Endothelial cell of umbilical vein (primary cell): ENCODE results near the gene TXNL4B. TPM values are rescaled to one million over a fixed set of nuclear protein-coding genes. Genes with fewer than 3 reads are reported as not detected.

Experiments used
- BruUV-seq: library from RNA; stranded (reverse); fragments of 400-500 nt; replicated peaks from 2 replicates; lab custom pipeline; 2021; lab: Mats Ljungman, UMichigan
- CTCF ChIA-PET: fragments of 300-600, 350-600 bp; sonication (Branson Sonifier 250); formaldehyde crosslinking; loops from one replicate; lab custom pipeline; 2021; ENCODE audit warnings: antibody characterized with exemption, inconsistent platforms; lab: Charles Lee
- POLR2A ChIA-PET: fragments of 300-600, 350-600 bp; sonication (Branson Sonifier 250); formaldehyde crosslinking; loops from one replicate; lab custom pipeline; 2021; ENCODE audit warnings: antibody characterized with exemption, inconsistent platforms; lab: Charles Lee
- DNase-seq: peaks from one replicate; pipeline ENCODE4 v3.0.0-alpha.2; 2011; ENCODE audit warnings: low read depth, low spot score
- FAIRE-seq: peaks from 2 replicates; lab custom pipeline; 2011; peaks lifted over from hg19 to GRCh38; lab: Jason Lieb, UNC
- H2AFZ ChIP-seq: 2 replicates; pipeline ENCODE4 v1.6.0; 2012; ENCODE audit warnings: low read depth, low read length, control low read depth, inconsistent platforms
- H3K27ac ChIP-seq: 2 replicates; pipeline ENCODE4 v1.5.1; 2011; ENCODE audit warnings: low read depth, mild to moderate bottlenecking, control low read depth, low read length, moderate library complexity; ENCODE audit not compliant: insufficient read depth
- H3K27me3 ChIP-seq, 2 experiments: 2 replicates each; pipeline versions ENCODE4 v1.6.0 to v1.6.1; 2011; ENCODE audit warnings: low read length in 2 of 2, mixed read lengths in 1 of 2; ENCODE audit not compliant: control insufficient read depth in 2 of 2, insufficient read depth in 2 of 2
- H3K36me3 ChIP-seq, 2 experiments: 2 replicates in 1 of 2; 3 replicates in 1 of 2; pipeline ENCODE4 v1.5.1; 2011; ENCODE audit warnings: low read length in 2 of 2, mild to moderate bottlenecking in 1 of 2, moderate library complexity in 1 of 2; ENCODE audit not compliant: control insufficient read depth in 2 of 2, insufficient read depth in 2 of 2; ENCODE audit errors: extremely low read depth in 1 of 2
- H3K4me1 ChIP-seq: 3 replicates; pipeline ENCODE4 v1.5.1; 2011; ENCODE audit warnings: mild to moderate bottlenecking, low read length; ENCODE audit not compliant: control insufficient read depth, insufficient read depth; ENCODE audit errors: extremely low read depth
- H3K4me2 ChIP-seq: 2 replicates; pipeline ENCODE4 v1.6.1; 2011; ENCODE audit warnings: low read length, control low read depth, mixed read lengths; ENCODE audit not compliant: insufficient read depth
- H3K4me3 ChIP-seq, 3 experiments: fragments of 200-600 bp in 1 of 3; sonication (generic), shearing (Covaris generic) in 1 of 3; replicated peaks in 1 of 3; 2 replicates each; pipeline ENCODE4 v1.5.1; 2011 to 2016; ENCODE audit warnings: control low read depth in 3 of 3, low read length in 3 of 3, mild to moderate bottlenecking in 2 of 3, inconsistent platforms in 1 of 3, low read depth in 1 of 3, moderate library complexity in 1 of 3; ENCODE audit not compliant: insufficient read depth in 1 of 3
- H3K79me2 ChIP-seq: 2 replicates; pipeline ENCODE4 v1.6.0; 2012; ENCODE audit warnings: low read length, inconsistent platforms; ENCODE audit not compliant: control insufficient read depth, insufficient read depth
- H3K9ac ChIP-seq: replicated peaks from 2 replicates; pipeline ENCODE3; 2011; ENCODE audit warnings: low read length, control low read depth; ENCODE audit not compliant: insufficient read depth; ENCODE audit errors: extremely low read depth
- H3K9me1 ChIP-seq: replicated peaks from 3 replicates; pipeline ENCODE4 v1.6.0; 2011; ENCODE audit warnings: mild to moderate bottlenecking, low read length; ENCODE audit not compliant: control insufficient read depth, insufficient read depth; ENCODE audit errors: extremely low read depth
- H3K9me3 ChIP-seq: replicated peaks from 2 replicates; pipeline ENCODE4 v1.5.1; 2012; ENCODE audit warnings: low read length, inconsistent platforms; ENCODE audit not compliant: control insufficient read depth, insufficient read depth
- H4K20me1 ChIP-seq: replicated peaks from 2 replicates; pipeline ENCODE3; 2011; ENCODE audit warnings: mild to moderate bottlenecking, low read length; ENCODE audit not compliant: control insufficient read depth, insufficient read depth; ENCODE audit errors: extremely low read depth
- EZH2 ChIP-seq: IDR thresholded peaks from 2 replicates; pipeline ENCODE4 v1.6.1; 2012; ENCODE audit warnings: borderline replicate concordance, low read depth, mild to moderate bottlenecking, moderate library complexity, low read length, inconsistent platforms; ENCODE audit not compliant: severe bottlenecking
- FOS ChIP-seq: IDR thresholded peaks from 2 replicates; pipeline ENCODE4 v1.6.1; 2011; ENCODE audit warnings: mild to moderate bottlenecking, low read length, moderate library complexity, borderline replicate concordance; ENCODE audit not compliant: insufficient read depth
- GATA2 ChIP-seq: IDR thresholded peaks from 2 replicates; pipeline ENCODE4 v1.7.0; 2011; ENCODE audit warnings: low read depth, mild to moderate bottlenecking, moderate library complexity, mixed read lengths, low read length; ENCODE audit not compliant: insufficient read length, insufficient read depth
- JUN ChIP-seq: IDR thresholded peaks from 2 replicates; pipeline ENCODE4 v1.6.1; 2011; ENCODE audit warnings: borderline replicate concordance, low read depth; ENCODE audit not compliant: insufficient read length, insufficient read depth
- MYC ChIP-seq: IDR thresholded peaks from one replicate; pipeline ENCODE4 v1.6.1; 2011; ENCODE audit warnings: mild to moderate bottlenecking, low read depth, low read length
- POLR2A ChIP-seq: IDR thresholded peaks from 2 replicates; pipeline ENCODE4 v1.6.1; 2012; ENCODE audit warnings: low read depth, mild to moderate bottlenecking, control low read depth, low read length
- POLR2AphosphoS5 ChIP-seq: IDR thresholded peaks from 2 replicates; pipeline ENCODE4 v1.6.1; 2012; ENCODE audit warnings: low read depth, mild to moderate bottlenecking, control low read depth, low read length, moderate library complexity; ENCODE audit not compliant: insufficient read depth
- dilution Hi-C: fragments of 300-500 bp; cut with MboI; formaldehyde crosslinking; loops from one replicate; pipeline ENCODE4 v1.15.0; 2019; ENCODE audit warnings: low sequenced_read_pairs; ENCODE audit not compliant: extremely low pct_ligation_motif_present
- intact Hi-C: fragments of 100-400 bp; cut with micrococcal nuclease; formaldehyde crosslinking; loops from one replicate; pipeline ENCODE4 v1.10.0; 2022
- polyA plus RNA-seq, 4 experiments: library from polyadenylated mRNA; depleted of rRNA in 3 of 4; stranded (reverse) in 3 of 4; unstranded in 1 of 4; fragments of >200 nt; gene quantifications; 2 replicates each; pipeline versions ENCODE4 v1.2.1 to v1.2.3, GENCODE V29; 2011 to 2012; ENCODE audit warnings: missing spikeins in 1 of 4
- total RNA-seq: library from RNA; stranded (reverse); gene quantifications from 2 replicates; pipeline ENCODE4 v1.2.3, GENCODE V29; 2021
- TF ChIP-seq, protein P1 (sequence below), 2 donors: IDR thresholded peaks; 1 replicate in 1 of 2; 2 replicates in 1 of 2; pipeline ENCODE4 v1.5.1; 2011; ENCODE audit warnings: low read length in 2 of 2, mild to moderate bottlenecking in 2 of 2, moderate library complexity in 2 of 2, control low read depth in 1 of 2, inconsistent platforms in 1 of 2, low read depth in 1 of 2; ENCODE audit not compliant: insufficient read depth in 1 of 2; ENCODE audit errors: extremely low read depth in 1 of 2
- TF ChIP-seq, protein P2 (sequence below): IDR thresholded peaks from 2 replicates; pipeline ENCODE4 v1.6.1; 2011; ENCODE audit not compliant: insufficient read depth, insufficient read length

The TXNL4B gene
- total and polyA plus RNA-seq, 2 donors (not counting 3 experiments of a cell fraction or from before 2014, with no cell fraction given), result 10.0 to 12.7 TPM

- Histone ChIP-seq H3K9me1 (no peaks in the 10 kb centered on the region), H3K4me2 (no peak overlapping the region), H4K20me1 (no peaks in the 10 kb centered on the region), H3K9ac (no peak overlapping the region), H2AFZ (no peak overlapping the region), H3K27me3 (peaks cover 0 to 3% of the 10 kb centered on the region in 2 experiments), H3K36me3 (no peaks in the 10 kb centered on the region), H3K4me3 (no peak overlapping the region), H3K27ac (no peak overlapping the region), H3K79me2 (no peaks in the 10 kb centered on the region), H3K9me3 (no peaks in the 10 kb centered on the region), H3K4me1 (no peaks in the 10 kb centered on the region)
- intact Hi-C loops, result no loop called here
- POLR2A ChIA-PET, result no interaction called here
- TF ChIP-seq, protein P1, sequence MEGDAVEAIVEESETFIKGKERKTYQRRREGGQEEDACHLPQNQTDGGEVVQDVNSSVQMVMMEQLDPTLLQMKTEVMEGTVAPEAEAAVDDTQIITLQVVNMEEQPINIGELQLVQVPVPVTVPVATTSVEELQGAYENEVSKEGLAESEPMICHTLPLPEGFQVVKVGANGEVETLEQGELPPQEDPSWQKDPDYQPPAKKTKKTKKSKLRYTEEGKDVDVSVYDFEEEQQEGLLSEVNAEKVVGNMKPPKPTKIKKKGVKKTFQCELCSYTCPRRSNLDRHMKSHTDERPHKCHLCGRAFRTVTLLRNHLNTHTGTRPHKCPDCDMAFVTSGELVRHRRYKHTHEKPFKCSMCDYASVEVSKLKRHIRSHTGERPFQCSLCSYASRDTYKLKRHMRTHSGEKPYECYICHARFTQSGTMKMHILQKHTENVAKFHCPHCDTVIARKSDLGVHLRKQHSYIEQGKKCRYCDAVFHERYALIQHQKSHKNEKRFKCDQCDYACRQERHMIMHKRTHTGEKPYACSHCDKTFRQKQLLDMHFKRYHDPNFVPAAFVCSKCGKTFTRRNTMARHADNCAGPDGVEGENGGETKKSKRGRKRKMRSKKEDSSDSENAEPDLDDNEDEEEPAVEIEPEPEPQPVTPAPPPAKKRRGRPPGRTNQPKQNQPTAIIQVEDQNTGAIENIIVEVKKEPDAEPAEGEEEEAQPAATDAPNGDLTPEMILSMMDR (IDR thresholded peaks at IDR 0.05; ENCODE audit: extremely low read depth in 1 of 2, insufficient read depth in 1 of 2, low read depth in 1 of 2, low read length in 2 of 2), result no peak
- TF ChIP-seq MYC (no peak), POLR2A (no peak), GATA2 (no peak), POLR2AphosphoS5 (no peak), JUN (no peak), FOS (no peak), EZH2 (no peak)
- TF ChIP-seq, protein P2, sequence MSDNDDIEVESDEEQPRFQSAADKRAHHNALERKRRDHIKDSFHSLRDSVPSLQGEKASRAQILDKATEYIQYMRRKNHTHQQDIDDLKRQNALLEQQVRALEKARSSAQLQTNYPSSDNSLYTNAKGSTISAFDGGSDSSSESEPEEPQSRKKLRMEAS, result no peak
- DNase-seq (no peak), FAIRE-seq (no peak)
- CTCF ChIA-PET, result interaction anchor here (1.8 kb wide), 1 partner anchor 10 kb away, joined by 9 read pairs; no protein-coding TSS in a partner anchor
- BruUV-seq, result no TSS peak
- dilution Hi-C loops, result loop anchor here (25.0 kb wide), 1 partner anchor 328 kb away; no protein-coding TSS in a partner anchor
Measured at GRCh38 chr16:72134507-72134906, 41.1 kb upstream of the TXNL4B start.
